Hematopoietic multipotent progenitor cell treated with erythropoietin and hydrocortisone succinate and interleukin-3 and kit ligand, for 15 days (in vitro differentiated cells): ENCODE results near the gene NOTCH1.
"Not testable (repeated sequence)": the region's sequence is repeated elsewhere in the genome, so short reads cannot be mapped to it uniquely, and the experiment has no call there.

Experiments used
- DNase-seq: peaks from one replicate; pipeline ENCODE4 v3.0.0-alpha.2; 2015; ENCODE audit warnings: low spot score

The NOTCH1 gene

DNA sequence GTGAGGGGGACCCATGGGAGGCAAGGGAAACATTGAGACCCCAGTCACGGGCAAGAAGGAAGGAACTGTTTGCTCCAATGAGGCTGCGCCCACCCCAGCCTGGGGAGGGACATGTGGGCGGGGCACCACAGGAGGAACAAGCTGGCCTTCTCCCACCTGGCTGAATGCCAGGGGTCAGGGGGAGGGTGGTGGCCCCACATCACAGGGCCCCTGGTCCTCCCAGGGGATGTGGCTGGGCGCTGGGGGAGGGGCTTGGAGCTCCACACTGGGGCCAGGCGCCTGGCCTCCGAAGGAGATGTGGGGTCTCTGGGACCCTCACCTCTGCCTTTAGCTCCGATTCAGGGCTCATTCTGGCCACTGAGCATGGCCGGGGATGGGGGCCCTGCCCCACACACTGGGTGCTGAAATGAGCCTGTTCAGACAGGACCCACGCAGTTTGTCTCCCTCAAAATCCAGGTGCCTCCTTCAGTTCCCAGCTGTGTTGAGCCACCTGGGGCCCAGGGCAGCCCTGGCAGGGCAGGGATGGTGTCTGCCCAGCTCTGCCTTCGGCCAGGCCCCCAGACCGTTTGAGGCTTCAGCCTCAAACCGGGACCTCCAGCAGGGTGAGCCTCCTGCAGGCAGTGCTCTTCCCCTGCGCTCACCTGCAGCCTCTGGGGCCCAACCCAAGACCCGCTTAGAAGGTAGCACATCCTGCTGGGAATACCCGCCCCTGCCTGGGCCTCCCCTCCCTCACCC, 33.2 kb upstream of the NOTCH1 start:
- DNase-seq: no peak

DNA sequence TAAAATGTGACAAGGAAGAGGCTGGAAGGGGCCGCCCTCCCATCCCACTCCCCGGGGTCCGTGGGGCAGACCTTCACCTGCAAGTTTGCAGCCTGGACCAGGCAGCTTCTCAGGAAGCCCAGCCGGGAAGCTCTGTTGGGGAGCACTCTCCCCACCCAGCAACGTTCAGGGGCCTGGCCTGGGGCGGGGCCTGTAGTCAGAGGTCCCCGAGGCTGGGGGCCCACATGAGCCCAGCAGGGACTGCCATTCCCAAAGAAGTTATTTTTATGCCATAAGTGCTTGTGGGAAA, 32.7 kb upstream of the NOTCH1 start:
- DNase-seq: no peak

DNA sequence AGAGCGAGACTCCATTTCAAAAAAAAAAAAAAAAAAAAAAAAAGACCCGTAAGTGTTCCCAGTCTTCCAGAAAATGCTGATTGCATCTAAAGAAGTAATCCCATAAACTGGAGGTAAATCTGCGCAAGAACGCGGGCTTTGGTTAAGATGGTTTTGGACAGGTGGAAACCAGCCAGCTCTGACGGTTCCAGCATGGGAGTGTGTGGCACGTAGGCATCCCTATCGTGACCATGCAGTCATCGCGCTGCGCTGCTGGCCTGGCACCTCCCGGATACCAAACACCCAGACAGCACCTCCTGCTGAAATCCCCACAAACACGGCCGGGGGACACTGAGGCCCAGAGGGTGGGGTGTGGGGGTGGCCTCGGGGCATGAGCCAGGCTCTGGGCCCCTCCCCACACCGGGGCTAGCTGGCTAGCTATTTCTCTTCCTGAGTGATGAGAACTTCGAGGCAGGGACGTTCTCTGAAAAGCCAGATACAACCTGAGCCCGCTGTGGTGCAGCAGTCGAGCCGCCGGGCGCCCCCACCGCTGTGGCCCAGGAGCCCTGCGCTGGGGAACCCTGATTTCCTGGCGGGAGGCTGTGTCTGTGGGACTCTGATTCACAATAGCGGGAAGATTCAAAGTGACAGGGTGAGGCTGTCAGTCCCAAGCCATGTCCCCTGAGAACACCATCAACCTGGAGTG, 32.2 kb upstream of the NOTCH1 start:
- no peak for DNase-seq

DNA sequence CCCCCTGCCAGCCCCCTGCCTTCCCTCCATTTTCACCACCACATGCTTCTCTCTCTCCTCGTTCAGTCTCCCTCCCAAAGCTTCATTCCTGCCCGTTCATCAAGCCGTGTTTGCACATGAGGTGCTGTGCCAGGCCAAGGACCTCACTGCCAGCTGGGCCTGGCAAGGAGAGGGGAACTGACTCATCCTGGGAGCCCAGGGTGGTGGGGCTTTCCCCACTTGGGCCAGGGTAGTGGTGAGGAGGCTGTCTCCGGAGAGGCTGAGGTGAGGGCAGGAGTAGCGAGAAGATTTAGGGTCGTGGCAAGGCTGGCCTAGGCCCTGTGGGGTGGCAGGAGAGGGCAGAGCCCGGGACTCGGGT, 30.4 kb upstream of the NOTCH1 start:
- DNase-seq: no peak

DNA sequence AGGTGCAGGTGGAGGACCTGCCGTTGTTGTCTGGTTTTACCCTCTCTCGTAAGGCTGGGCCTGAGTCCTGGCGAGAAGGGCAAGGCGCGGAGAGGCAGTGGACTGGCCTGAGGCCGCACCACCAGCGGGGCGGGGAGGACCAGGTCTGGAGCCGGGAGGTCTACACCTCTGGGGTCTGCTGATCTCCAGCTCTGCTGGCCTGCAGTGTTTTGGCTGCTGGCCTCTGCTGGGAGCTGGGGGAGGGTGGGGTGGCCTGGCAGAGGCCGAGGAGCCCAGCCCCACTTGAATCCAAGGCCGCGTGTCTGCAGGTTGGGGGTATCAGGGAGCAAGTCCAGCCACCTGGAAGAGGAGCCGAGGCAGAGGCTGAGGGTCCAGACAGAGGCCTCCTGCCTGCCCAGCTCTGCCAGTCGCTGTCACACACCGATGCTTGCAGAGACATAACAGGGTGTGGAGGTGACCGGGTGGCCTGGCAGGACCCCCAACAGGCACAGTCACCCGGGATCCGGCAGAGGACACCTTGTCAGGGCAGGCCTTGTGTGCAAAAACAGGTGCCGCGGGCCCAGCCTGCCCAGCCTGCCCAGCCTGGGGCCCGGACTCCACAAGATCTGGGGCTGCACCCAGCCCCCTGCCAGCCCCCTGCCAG, 29.9 kb upstream of the NOTCH1 start:
- no peak for DNase-seq

DNA sequence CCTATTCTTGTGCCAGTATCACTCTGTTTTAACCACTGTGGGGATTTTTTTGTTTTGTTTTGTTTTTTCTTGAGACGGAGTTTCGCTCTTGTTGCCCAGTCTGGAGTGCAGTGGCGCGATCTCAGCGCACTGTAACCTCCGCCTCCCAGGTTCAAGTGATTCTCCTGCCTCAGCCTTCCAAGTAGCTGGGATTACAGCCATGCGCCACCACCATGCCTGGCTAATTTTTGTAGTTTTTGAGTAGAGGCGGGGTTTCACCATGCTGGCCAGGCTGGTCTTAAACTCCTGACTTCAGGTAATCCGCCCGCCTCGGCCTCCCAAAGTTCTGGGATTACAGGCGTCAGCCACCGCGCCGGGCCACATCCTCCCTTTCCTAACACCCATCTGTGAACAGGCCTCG, 28.8 kb upstream of the NOTCH1 start:
- DNase-seq: not testable (repeated sequence)

DNA sequence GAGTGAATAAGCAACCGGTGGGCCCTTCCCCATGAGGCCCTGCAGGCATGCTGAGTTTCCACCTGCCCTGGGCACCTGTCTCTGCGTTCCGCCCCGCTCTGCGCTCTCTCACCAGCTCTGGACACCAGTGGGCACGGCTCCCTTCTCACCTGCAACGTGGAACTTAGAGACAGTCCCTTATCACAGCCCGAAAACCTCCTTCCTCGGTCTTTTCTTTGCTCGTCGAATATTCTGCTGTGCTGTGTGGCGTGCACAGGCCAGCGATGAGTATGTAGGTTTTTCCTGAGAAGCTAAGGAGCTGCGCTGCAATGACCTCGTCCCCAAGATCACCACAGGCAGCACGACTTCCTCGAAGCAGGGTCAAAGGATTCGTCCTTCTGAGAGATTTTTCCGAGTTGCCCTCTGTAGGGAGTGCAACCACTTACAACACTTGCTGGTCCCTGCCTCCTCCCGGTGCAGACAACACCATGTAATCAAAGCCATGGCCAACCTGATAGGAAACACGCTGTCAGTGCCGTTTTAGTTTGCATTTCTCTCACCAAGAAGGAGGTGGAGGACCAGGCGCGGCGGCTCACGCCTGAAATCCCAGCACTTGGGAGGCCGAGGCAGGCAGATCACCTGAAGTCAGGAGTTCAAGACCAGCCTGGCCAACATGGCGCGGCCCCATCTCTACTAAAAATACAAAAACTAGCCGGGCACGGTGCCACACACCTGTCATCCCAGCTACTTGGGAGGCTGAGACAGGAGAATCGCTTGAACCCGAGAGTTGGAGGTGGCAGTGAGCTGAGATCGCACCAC, 27.2 kb upstream of the NOTCH1 start:
- DNase-seq: no peak

DNA sequence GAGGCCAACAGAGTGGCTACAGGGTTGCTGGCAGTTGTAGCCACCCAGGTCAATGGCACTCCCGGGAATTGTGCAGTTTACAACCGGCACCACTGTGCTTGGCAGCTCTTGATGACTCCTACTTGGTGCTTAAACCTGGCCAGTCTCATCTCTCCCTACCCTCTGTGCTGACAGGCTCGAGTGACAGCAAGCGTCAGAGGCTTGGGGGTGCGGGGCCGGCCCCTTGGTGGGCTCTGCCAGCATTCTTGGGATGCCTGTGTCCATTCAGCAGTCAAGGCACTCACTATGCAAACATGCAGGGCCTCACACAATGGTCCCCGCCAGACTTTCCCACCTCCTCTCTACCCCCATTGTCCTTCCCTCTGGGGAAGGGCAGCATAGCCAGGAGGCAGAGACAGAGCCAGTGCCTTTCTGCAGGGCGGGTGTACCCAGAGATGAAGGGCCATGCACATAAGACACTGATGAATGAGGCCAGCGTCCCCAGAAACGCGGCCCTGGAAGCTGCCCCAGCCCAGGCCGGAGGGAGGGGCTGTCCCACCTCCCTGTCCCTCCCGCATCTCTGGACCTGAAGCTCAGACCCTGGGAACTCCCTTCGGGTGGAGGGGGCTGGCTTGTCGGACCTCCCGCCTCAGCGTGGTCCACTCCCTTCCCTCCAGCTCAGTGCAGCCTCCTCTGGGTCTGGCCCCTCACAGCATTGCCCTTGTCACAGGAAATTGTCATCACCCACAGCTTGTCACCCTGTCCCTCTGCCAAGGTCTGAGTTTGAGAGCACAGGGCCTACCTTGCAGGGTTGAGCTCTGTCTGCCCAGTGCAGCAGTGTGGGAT, 26.4 kb upstream of the NOTCH1 start:
- no peak for DNase-seq

DNA sequence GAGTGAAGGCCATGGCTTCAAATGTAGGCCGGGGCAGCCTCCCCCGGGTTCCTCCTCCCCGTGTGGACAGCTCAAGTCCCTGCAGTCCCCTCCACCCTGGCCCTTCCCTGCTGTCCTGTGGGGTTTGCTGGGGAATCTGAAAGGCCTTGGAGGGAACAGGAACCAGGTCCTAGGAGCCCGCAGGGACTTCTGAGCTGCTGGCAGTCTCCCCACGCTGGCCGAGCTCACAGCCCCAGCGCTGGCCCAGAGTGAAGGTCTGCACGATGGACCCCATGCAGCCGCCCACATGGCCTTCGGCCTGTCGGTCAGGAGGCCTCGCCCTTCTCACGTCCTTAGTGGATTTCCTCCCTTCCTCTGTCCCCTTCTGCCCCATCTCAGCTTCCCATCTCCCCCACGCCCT, 25.7 kb upstream of the NOTCH1 start:
- DNase-seq: no peak

DNA sequence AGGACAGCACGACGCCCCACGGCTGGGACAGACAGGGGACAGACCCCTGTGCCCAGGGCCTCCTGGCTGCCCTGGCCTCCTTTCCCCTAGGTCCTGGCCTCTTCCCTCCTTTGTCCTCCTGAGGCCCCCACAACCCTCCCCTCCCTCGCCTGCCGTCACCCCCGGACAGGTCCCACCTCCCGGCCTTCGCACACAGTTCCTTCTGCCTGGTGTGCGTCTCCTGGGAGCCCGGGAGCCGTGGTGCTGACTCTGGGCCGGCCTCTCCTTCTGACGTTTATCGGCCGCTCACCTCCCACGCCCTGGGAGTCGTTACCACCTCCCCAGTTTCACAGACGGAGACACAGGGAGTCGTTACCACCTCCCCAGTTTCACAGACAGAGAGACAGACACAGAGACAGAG, 25.1 kb upstream of the NOTCH1 start:
- no peak for DNase-seq

DNA sequence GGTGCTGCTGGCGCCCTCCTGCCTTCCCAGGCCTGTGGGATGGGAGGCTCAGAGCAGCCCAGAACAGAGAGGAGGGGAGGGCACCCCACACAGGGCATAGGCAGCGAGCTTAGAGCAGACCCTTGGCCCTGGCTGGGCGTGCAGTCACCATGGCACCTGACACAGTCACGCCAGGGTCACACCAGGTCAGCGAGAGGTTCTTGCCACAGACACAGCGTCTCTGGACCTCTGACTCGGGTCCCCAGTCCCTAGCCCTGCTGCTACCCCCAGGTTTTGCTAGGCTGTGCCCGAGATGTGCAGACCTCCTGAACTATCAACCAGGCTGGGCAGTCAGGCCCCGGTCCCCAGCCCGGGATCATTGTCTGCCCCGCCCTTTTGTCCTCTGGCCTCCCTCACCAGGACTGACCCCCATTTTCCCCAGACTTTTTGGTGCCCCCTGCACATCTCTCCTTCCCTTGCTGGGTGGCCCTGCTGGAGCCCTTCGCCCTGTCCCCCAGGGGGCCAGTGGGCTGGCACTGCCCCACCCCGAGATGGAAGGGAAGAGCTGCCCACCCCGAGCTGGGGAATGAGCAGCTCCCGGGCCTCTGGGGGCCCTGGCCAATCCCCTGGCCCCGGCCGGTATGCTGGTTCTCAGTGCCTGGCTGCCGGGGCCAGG, 24.5 kb upstream of the NOTCH1 start:
- DNase-seq: no peak

DNA sequence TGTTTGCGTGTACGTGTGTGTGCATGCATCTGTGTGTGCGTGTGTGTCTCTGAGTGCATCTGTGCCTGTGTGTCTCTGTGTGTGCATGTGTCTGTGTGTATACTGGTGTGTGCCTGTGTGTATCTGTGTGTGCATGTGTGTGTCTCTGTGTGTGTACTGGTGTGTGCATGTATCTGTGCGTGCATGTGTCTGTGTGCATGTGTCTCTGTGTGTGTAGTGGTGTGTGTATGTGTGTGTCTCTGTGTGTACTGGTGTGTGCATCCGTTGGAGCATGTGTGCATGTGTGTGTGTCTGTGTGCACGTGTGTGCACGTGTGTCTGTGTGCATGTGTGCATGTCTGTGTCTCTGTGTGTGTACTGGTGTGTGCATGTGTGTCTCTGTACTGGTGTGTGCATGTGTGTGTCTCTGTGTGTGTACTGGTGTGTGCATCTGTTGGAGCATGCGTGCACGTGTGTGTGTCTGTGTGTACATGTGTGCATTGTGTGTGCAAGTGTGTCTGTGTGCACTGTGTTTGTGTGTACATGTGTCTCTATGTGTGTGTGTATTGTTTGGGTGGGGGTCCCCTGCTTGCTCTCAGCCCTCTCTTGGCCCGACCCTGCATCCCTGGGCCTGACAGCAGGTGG, 23.8 kb upstream of the NOTCH1 start:
- no peak for DNase-seq

DNA sequence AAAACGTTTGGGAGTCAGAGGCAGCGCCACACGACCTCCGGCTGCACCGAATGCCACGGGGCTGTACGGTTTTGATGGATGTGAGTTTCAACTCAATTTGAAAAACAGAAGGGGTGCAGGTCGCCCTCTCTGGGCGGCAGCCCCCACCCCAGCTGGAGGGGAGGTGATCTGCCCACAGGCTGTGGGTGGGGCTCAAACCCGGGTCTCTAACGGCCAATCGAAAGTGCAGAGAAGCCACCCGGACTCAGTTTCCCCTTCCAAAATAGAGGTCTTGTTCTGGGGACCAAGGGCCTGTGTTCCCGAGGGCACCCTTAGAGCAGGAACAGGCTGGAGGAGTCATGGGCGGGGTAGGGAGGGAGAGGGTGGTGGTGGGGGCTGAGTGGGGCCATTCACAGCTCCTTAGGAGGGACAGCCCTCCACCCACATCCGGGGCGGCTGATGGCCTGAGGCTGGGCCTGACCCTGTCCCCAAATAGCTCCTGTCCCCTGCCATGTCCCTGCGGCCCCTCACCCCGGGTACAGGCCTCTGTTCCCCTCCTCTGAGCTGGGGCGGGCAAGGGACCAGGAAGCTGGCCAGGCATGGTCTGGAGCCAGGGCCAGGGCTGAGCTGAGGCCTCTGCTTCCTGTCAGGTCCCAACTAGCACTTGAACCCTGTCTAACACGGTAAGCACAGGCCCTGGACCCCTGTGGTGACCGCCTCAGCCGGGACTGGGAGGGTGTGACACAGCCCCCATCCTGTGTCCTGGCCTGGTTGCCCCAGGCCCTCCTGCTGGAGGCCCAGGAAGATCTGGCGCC, 22.6 kb upstream of the NOTCH1 start:
- no peak for DNase-seq

DNA sequence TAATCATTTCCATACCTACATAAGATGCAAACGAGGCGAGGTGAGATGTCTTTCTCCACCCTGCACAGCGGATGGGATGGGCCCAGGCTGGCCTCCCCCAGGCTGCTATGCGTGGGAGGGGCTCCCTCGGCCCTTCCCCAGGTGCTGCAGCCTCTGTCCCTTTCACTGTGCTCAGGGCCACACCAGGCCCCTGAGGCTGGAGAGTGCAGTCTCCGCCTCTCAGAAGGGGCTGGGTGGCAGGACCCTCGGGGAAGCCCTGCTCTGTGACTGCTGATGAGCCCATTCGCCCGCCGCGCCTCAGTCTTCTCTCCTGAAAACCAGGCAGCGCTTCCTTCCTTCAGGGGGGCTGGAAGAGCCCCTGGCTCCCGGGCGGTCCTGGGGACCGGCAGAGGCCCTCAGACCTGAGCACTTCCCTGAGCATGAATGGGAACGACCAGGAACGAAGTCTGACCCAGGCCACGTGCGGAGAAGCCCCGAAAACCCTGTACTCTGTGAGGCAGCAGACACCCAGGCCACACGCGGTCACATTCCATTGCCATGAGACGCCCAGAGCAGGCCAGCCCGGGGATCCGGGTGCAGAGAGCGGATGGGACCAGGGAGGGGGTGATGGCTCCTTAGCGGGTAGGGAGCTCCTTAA, 21.9 kb upstream of the NOTCH1 start:
- DNase-seq: no peak

DNA sequence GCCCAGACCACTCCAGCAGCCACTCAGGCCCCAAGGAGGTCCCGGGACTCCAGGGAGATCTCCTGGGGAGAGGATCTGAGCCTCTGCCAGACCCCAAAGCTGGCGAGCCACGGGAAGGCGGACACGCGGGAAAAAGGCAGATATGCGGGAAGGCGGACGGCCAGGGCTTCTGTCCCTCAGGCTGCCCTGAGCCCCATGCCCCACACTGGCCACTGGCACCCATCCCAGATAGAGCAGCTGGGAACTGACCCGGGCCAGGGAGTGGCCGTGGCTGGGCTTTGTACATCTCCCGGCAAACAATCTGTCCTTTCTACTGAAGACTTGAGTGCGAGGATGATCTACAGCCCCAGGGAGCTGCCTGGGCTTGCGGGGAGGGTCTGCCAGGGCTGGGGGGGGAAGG, 21.1 kb upstream of the NOTCH1 start:
- no peak for DNase-seq

DNA sequence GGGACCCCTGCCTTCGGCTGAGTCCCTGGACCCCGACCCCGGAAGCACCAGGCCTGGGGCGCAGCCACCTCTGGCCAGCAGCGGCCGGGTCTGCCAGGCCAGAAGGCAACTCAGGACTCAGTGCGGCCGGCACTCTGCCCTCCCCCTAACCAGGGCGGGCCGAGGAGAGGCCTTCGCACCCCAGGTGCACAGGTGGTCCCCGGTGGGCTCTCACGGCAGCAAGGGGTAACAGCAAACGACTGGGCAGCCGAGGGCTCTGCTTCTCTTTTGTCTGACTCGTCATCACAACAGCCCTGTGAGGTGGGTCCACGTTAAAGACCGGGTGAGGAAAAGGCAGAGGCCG, 20.7 kb upstream of the NOTCH1 start:
- DNase-seq: no peak

DNA sequence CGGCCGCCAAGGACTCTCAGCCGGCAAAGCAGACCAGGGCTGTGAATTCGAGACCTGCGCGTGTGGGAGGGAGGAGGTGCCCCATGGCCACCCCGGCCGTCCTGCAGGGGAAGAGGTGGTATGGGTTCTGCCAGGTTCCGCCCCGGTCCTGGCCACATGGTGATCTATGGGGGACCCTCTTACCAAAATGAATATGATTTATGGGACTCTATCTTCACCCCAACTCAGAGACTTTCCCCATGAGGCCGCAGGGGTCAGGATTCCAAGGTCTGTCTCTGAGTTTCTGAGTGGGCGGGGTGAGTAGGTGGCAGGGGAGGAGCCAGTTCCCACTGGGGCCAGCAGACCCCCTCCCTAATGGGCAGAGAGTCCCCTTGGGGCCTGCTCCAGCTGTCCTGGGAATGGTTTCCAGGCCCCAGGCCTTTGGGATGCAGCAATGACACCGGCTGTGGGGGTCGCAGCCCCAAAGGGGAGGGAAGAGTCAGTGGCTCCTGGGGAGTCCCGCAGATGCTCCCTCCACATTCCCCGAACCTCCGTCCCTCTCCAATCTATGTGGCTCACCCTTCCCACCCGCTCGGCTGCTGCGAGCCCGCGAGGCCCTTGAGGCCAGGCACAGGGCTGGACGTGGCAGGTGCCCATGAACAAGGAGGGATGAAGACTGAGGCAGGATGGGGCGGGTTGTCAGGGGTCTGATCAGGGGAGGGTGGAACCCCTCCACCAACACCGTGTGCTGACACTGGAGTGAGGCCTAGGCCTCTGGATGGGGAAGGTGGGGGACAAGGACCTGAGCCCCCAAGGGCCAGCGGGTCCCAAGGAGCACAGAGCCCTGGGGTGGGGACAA, 20.1 kb upstream of the NOTCH1 start:
- DNase-seq: no peak

DNA sequence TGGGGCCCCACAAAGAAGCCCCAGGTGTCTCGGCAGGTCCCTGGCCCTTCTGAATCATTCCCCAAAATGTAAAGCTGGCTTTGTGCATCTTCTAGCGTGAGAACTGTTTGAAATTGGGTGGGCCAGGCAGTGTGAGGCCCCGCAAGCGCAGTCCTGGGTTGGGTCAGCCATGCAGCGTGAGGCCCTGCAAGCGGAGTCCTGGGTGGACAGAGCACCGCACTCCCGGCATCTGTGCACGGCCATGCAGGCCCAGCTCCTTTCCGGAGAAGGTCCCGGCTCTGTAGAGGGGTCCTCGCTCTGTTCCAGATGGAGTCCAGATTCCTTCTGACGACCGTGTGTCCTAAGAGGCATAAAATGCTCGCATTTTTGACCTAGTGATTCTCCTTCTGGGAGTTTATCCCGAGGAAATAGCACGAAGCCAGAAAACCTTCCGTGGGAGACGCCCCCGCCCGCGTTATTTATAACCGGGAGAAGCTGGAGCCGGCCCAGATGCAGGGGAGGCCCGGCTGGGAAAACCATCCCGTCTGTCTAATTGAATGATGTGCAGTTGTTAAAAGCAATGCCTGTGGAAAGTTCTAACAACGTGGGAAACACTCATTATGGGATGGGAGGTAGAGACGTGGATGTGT, 19.4 kb upstream of the NOTCH1 start:
- DNase-seq: no peak
